Karpas-422 (cell line): Measurements from ENCODE around the gene TSC22D3. TPM values are rescaled to one million over a fixed set of nuclear protein-coding genes. Genes with fewer than 3 reads are reported as not detected.

Experiments
- DNase-seq: peaks from one replicate; pipeline ENCODE4 v3.0.0-alpha.2; 2015
- H2AFZ ChIP-seq: fragments of 200-600 bp; sonication (generic); 2 replicates; pipeline ENCODE4 v1.6.1; 2014; ENCODE audit warnings: antibody characterized with exemption, low read length, mixed read lengths
- H3K27ac ChIP-seq: fragments of 200-600 bp; sonication (generic); 2 replicates; pipeline ENCODE4 v1.5.1; 2014; ENCODE audit warnings: mild to moderate bottlenecking, low read length, moderate library complexity
- H3K27me3 ChIP-seq: fragments of 200-600 bp; sonication (generic); 2 replicates; pipeline ENCODE4 v1.6.1; 2014; ENCODE audit warnings: low read length, mixed read lengths
- H3K36me3 ChIP-seq: fragments of 200-600 bp; sonication (generic); 2 replicates; pipeline ENCODE4 v1.6.1; 2014; ENCODE audit warnings: low read length, mixed read lengths; ENCODE audit not compliant: insufficient read depth
- H3K4me1 ChIP-seq: fragments of 200-600 bp; sonication (generic); 2 replicates; pipeline ENCODE4 v1.6.1; 2014; ENCODE audit warnings: mild to moderate bottlenecking, low read length, mixed read lengths
- H3K4me2 ChIP-seq: fragments of 200-600 bp; sonication (generic); 2 replicates; pipeline ENCODE4 v1.6.1; 2014; ENCODE audit warnings: low read length, low read depth, mild to moderate bottlenecking; ENCODE audit not compliant: poor library complexity, severe bottlenecking
- H3K4me3 ChIP-seq: fragments of 200-600 bp; sonication (generic); 2 replicates; pipeline ENCODE4 v1.5.1; 2014; ENCODE audit warnings: mild to moderate bottlenecking, antibody characterized with exemption, low read length, mixed read lengths
- H3K79me2 ChIP-seq: fragments of 200-600 bp; sonication (generic); 2 replicates; pipeline ENCODE4 v1.6.1; 2014; ENCODE audit warnings: mild to moderate bottlenecking, low read length, mixed read lengths
- H3K9ac ChIP-seq: fragments of 200-600 bp; sonication (generic); 2 replicates; pipeline ENCODE4 v1.6.0; 2014; ENCODE audit warnings: low read length
- H3K9me2 ChIP-seq: fragments of 200-600 bp; sonication (generic), shearing (Covaris generic); replicated peaks from 2 replicates; pipeline ENCODE4 v1.6.0; 2014; ENCODE audit warnings: mild to moderate bottlenecking, low read length, moderate library complexity; ENCODE audit not compliant: insufficient read depth
- H3K9me3 ChIP-seq: fragments of 300-700, 200-600 bp; sonication (generic); 2 replicates; pipeline ENCODE4 v1.6.1; 2014; ENCODE audit warnings: low read length, mixed read lengths
- H4K20me1 ChIP-seq: fragments of 200-600 bp; sonication (generic); 2 replicates; pipeline ENCODE4 v1.6.1; 2014; ENCODE audit warnings: mild to moderate bottlenecking, antibody characterized with exemption, low read length, low read depth; ENCODE audit not compliant: insufficient read depth
- total RNA-seq: library from RNA; depleted of rRNA; stranded (reverse); fragments of >200 nt; shearing (Covaris generic); gene quantifications from 2 replicates; pipeline ENCODE4 v1.2.3, GENCODE V29; 2014; ENCODE audit warnings: low replicate concordance

Gene TSC22D3
- total RNA-seq, 1 experiment from 2014 or later = 266 TPM

- Histone ChIP-seq H3K79me2 (no peaks in the 10 kb centered on the region), H3K36me3 (no peaks in the 10 kb centered on the region), H3K27me3 (no peaks in the 10 kb centered on the region), H2AFZ (no peak overlapping the region), H3K4me2 (no peak overlapping the region), H3K4me3 (no peak overlapping the region), H3K4me1 (peaks cover 33% of the 10 kb centered on the region), H3K9me2 (no peaks in the 10 kb centered on the region), H3K9ac (no peak overlapping the region), H4K20me1 (no peaks in the 10 kb centered on the region), H3K9me3 (no peaks in the 10 kb centered on the region), H3K27ac (no peak overlapping the region)
- DNase-seq = no peak
Observed at GRCh38 chrX:107683124-107683895, 92.3 kb downstream of the TSC22D3 start.

- Histone ChIP-seq H3K4me2 (no peak overlapping the region), H4K20me1 (no peaks in the 10 kb centered on the region), H3K9ac (no peak overlapping the region), H2AFZ (no peak overlapping the region), H3K4me1 (peaks cover 43% of the 10 kb centered on the region), H3K79me2 (no peaks in the 10 kb centered on the region), H3K36me3 (no peaks in the 10 kb centered on the region), H3K27ac (no peak overlapping the region), H3K9me2 (no peaks in the 10 kb centered on the region), H3K27me3 (no peaks in the 10 kb centered on the region), H3K4me3 (no peak overlapping the region), H3K9me3 (no peaks in the 10 kb centered on the region)
- no peak for DNase-seq
Observed at GRCh38 chrX:107682256-107682655, 93.3 kb downstream of the TSC22D3 start.

- Histone ChIP-seq H2AFZ (no peak overlapping the region; the same call in 1 of the 2 replicates), H3K9me3 (no peaks in the 10 kb centered on the region), H3K9ac (peak overlapping the region; percentile 36), H3K27me3 (no peaks in the 10 kb centered on the region), H3K79me2 (no peaks in the 10 kb centered on the region), H3K9me2 (no peaks in the 10 kb centered on the region), H3K4me2 (peak overlapping the region; percentile 8), H3K36me3 (no peaks in the 10 kb centered on the region), H3K4me3 (no peak overlapping the region), H4K20me1 (no peaks in the 10 kb centered on the region), H3K4me1 (peaks cover 60% of the 10 kb centered on the region), H3K27ac (no peak overlapping the region)
- peak; percentile 86 for DNase-seq
Observed at GRCh38 chrX:107678957-107679740, 96.4 kb downstream of the TSC22D3 start.

DNA sequence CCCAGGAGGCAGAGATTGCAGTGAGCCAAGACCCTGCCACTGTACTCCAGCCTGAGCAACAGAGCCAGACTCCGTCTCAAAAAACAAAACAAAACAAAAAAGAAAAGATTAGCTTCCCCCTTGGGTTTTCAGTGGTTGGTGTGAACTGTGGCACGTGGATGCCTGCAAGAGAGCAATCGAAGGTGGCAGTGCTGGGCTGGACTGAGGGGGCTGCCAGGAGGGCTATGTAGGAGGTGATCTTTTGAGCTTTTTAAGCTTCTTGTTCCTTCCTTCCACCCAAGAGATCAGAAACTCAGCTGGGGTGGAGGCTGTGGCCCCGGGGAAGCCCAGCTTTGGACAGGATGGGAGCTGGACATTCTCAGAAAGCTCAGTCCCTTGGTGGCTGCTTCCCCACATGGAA, 97.7 kb downstream of the TSC22D3 start:
- DNase-seq = no peak
- H3K27ac ChIP-seq = no peak overlapping the region
- no peak overlapping the region for H3K4me2 ChIP-seq

GRCh38 chrX:107677501-107677901, 98.1 kb downstream of the TSC22D3 start:
- no peak overlapping the region for H2AFZ ChIP-seq
- peak overlapping the region; percentile 93 for H3K27ac ChIP-seq
- no peaks in the 10 kb centered on the region for H3K9me2 ChIP-seq
- no peaks in the 10 kb centered on the region for H4K20me1 ChIP-seq
- DNase-seq = no peak
- no peaks in the 10 kb centered on the region for H3K9me3 ChIP-seq
- no peaks in the 10 kb centered on the region for H3K79me2 ChIP-seq
- H3K4me1 ChIP-seq = peaks cover 75% of the 10 kb centered on the region
- H3K4me2 ChIP-seq = no peak overlapping the region
- H3K27me3 ChIP-seq = no peaks in the 10 kb centered on the region
- no peaks in the 10 kb centered on the region for H3K36me3 ChIP-seq
- no peak overlapping the region for H3K4me3 ChIP-seq
- H3K9ac ChIP-seq = peak overlapping the region; percentile 48; the same call in 1 of the 2 replicates

More for the DNA sequence above, 97.7 kb downstream of the TSC22D3 start:
- no peak overlapping the region for H2AFZ ChIP-seq
- H3K9me2 ChIP-seq = no peaks in the 10 kb centered on the region
- H3K9ac ChIP-seq = no peak overlapping the region
- H3K79me2 ChIP-seq = no peaks in the 10 kb centered on the region
- no peaks in the 10 kb centered on the region for H3K36me3 ChIP-seq
- H3K9me3 ChIP-seq = no peaks in the 10 kb centered on the region
- peaks cover 72% of the 10 kb centered on the region for H3K4me1 ChIP-seq
- H3K27me3 ChIP-seq = no peaks in the 10 kb centered on the region
- H3K4me3 ChIP-seq = no peak overlapping the region
- no peaks in the 10 kb centered on the region for H4K20me1 ChIP-seq

GRCh38 chrX:107676559-107677378, 98.8 kb downstream of the TSC22D3 start:
- Histone ChIP-seq H4K20me1 (no peaks in the 10 kb centered on the region), H3K9me3 (no peaks in the 10 kb centered on the region), H3K79me2 (no peaks in the 10 kb centered on the region), H3K27me3 (no peaks in the 10 kb centered on the region), H3K9ac (peak overlapping the region; percentile 48), H3K36me3 (no peaks in the 10 kb centered on the region), H3K9me2 (no peaks in the 10 kb centered on the region), H3K4me2 (peak overlapping the region; percentile 59), H3K27ac (peak overlapping the region; percentile 93), H3K4me1 (peaks cover 75% of the 10 kb centered on the region), H2AFZ (no peak overlapping the region), H3K4me3 (peak overlapping the region; percentile 41; the same call in 1 of the 2 replicates)
- DNase-seq = no peak

DNA sequence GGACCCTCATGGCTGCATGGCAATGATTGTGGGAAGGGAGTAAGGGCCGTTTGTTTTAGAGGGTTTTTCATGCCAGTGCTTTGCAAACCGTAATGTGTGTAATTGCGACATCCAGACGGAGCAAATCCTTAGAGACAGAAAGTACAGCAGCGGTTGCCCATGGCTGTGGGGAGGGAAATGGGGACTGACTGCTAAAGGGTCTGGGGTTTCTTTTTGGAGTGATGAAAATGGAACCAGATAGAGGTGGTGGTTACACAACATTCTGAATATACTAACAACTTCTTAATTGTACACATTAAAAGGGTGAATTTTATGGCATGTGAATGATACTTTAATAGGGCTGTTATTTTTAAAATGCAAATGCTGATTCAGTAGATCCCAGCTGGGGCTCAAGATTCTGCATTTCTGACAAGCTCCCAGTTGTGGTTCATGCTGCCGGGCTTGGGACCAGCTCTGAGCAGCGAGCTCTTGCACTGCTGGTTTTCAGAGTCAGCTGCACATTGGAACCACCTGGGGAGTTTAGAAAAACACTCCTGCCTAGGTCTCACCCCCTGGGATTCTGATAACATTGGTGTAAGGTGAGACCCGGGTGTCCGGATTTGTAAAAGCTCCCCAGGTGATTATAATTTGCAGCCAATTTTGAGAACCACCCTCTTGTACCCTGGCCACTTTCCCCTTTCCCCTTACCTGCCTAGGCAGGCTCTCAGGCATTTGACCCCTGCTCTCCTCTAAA, 99.6 kb downstream of the TSC22D3 start:
- Histone ChIP-seq H3K79me2 (no peaks in the 10 kb centered on the region), H3K4me3 (peak overlapping the region; percentile 41; the same call in 1 of the 2 replicates), H3K9ac (peak overlapping the region; percentile 67), H3K27me3 (no peaks in the 10 kb centered on the region), H3K9me2 (no peaks in the 10 kb centered on the region), H3K9me3 (no peaks in the 10 kb centered on the region), H3K4me2 (peak overlapping the region; percentile 59), H3K4me1 (peaks cover 75% of the 10 kb centered on the region), H2AFZ (no peak overlapping the region), H3K36me3 (no peaks in the 10 kb centered on the region), H4K20me1 (no peaks in the 10 kb centered on the region), H3K27ac (peak overlapping the region; percentile 93)
- peak; percentile 94 for DNase-seq
